Measurements from ENCODE around the gene GPR18.

DNA sequence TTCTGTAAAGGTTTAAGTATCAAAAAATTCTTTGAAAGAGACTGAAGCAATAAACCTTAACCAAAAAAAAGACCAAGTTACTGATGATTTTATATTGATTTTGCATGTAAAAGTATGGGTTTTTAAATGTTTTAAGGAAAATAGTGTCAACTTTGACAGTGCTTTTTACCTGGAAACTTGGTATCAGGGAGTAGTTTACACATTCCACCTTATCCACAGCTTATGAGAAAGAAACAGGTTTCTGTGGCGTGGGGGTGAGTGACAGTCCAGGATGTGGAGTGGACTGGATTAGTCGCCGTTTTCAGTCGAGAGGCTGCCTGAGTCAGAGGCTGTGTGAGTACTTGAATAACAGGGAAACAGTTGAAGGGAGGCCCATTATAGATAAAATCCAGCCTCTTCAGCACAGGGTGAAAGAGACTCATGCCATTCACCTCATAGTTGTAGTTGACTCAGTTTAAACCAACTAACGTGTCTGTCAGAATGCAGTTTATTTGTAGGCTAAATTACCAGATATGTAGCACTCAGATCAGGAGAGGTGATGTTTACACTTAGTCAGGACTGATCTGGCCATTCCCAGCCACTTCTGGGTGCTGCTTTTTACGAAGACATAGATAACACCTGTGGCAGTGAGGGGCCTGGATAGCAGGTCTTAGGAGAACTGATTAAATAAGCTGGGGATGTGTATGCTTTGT lies 49.6 kb upstream of the GPR18 start:
- TF ChIP-seq, protein P1, sequence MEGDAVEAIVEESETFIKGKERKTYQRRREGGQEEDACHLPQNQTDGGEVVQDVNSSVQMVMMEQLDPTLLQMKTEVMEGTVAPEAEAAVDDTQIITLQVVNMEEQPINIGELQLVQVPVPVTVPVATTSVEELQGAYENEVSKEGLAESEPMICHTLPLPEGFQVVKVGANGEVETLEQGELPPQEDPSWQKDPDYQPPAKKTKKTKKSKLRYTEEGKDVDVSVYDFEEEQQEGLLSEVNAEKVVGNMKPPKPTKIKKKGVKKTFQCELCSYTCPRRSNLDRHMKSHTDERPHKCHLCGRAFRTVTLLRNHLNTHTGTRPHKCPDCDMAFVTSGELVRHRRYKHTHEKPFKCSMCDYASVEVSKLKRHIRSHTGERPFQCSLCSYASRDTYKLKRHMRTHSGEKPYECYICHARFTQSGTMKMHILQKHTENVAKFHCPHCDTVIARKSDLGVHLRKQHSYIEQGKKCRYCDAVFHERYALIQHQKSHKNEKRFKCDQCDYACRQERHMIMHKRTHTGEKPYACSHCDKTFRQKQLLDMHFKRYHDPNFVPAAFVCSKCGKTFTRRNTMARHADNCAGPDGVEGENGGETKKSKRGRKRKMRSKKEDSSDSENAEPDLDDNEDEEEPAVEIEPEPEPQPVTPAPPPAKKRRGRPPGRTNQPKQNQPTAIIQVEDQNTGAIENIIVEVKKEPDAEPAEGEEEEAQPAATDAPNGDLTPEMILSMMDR (IDR thresholded peaks at IDR 0.05; ENCODE audit: low read depth, low read length, poor library complexity, severe bottlenecking): no peak
- TF ChIP-seq EZH2phosphoT487 (IDR thresholded peaks at IDR 0.05; ENCODE audit: borderline replicate concordance, low read length): no peak
